Measurements from ENCODE around the gene RACGAP1.

Gene RACGAP1

GRCh38 chr12:49968471-49968870 is 56.8 kb downstream of the RACGAP1 start:
- H3K4me3 ChIP-seq (ENCODE audit: low read length), result no peak overlapping the region
- no peaks in the 10 kb centered on the region for H3K9me3 ChIP-seq (ENCODE audit: control insufficient read depth, low read length)
- peaks cover 38% of the 10 kb centered on the region for H3K27me3 ChIP-seq (ENCODE audit: control insufficient read depth, insufficient read depth, low read length)
- peaks cover 25% of the 10 kb centered on the region for H3K4me1 ChIP-seq (ENCODE audit: control insufficient read depth, insufficient read depth, low read length)
- H3K9ac ChIP-seq (ENCODE audit: low read length), result no peak overlapping the region
- no peaks in the 10 kb centered on the region for H3K36me3 ChIP-seq (ENCODE audit: control insufficient read depth, insufficient read depth, low read length)

- Histone ChIP-seq H3K9me3 (ENCODE audit: control insufficient read depth, low read length) (no peaks in the 10 kb centered on the region), H3K9ac (ENCODE audit: low read length) (no peak overlapping the region), H3K4me1 (ENCODE audit: control insufficient read depth, insufficient read depth, low read length) (peaks cover 31% of the 10 kb centered on the region), H3K4me3 (ENCODE audit: low read length) (no peak overlapping the region), H3K27me3 (ENCODE audit: control insufficient read depth, insufficient read depth, low read length) (peaks cover 44% of the 10 kb centered on the region), H3K36me3 (ENCODE audit: control insufficient read depth, insufficient read depth, low read length) (no peaks in the 10 kb centered on the region)
Observed at GRCh38 chr12:49967777-49968250, 57.5 kb downstream of the RACGAP1 start.

GRCh38 chr12:49967042-49967776 is 58.1 kb downstream of the RACGAP1 start:
- H3K36me3 ChIP-seq (ENCODE audit: control insufficient read depth, insufficient read depth, low read length), result no peaks in the 10 kb centered on the region
- H3K4me3 ChIP-seq (ENCODE audit: low read length), result no peak overlapping the region
- peaks cover 36% of the 10 kb centered on the region for H3K4me1 ChIP-seq (ENCODE audit: control insufficient read depth, insufficient read depth, low read length)
- peak overlapping the region; percentile 28 for H3K9ac ChIP-seq (ENCODE audit: low read length)
- peaks cover 49% of the 10 kb centered on the region for H3K27me3 ChIP-seq (ENCODE audit: control insufficient read depth, insufficient read depth, low read length)
- no peaks in the 10 kb centered on the region for H3K9me3 ChIP-seq (ENCODE audit: control insufficient read depth, low read length)

GRCh38 chr12:49966511-49967041 is 58.7 kb downstream of the RACGAP1 start:
- peaks cover 54% of the 10 kb centered on the region for H3K27me3 ChIP-seq (ENCODE audit: control insufficient read depth, insufficient read depth, low read length)
- H3K4me1 ChIP-seq (ENCODE audit: control insufficient read depth, insufficient read depth, low read length), result peaks cover 36% of the 10 kb centered on the region
- no peak overlapping the region for H3K9ac ChIP-seq (ENCODE audit: low read length)

GRCh38 chr12:49965836-49966235 is 59.5 kb downstream of the RACGAP1 start:
- no peaks in the 10 kb centered on the region for H3K36me3 ChIP-seq (ENCODE audit: control insufficient read depth, insufficient read depth, low read length)
- peaks cover 61% of the 10 kb centered on the region for H3K27me3 ChIP-seq (ENCODE audit: control insufficient read depth, insufficient read depth, low read length)
- H3K9ac ChIP-seq (ENCODE audit: low read length), result no peak overlapping the region
- H3K9me3 ChIP-seq (ENCODE audit: control insufficient read depth, low read length), result no peaks in the 10 kb centered on the region
- H3K4me1 ChIP-seq (ENCODE audit: control insufficient read depth, insufficient read depth, low read length), result peaks cover 38% of the 10 kb centered on the region
- H3K4me3 ChIP-seq (ENCODE audit: low read length), result no peak overlapping the region

More at GRCh38 chr12:49966511-49967041, 58.7 kb downstream of the RACGAP1 start:
- Histone ChIP-seq H3K4me3 (ENCODE audit: low read length) (no peak overlapping the region), H3K9me3 (ENCODE audit: control insufficient read depth, low read length) (no peaks in the 10 kb centered on the region), H3K36me3 (ENCODE audit: control insufficient read depth, insufficient read depth, low read length) (no peaks in the 10 kb centered on the region)

GRCh38 chr12:49964849-49965624 is 60.3 kb downstream of the RACGAP1 start:
- Histone ChIP-seq H3K27me3 (ENCODE audit: control insufficient read depth, insufficient read depth, low read length) (peaks cover 69% of the 10 kb centered on the region), H3K9ac (ENCODE audit: low read length) (no peak overlapping the region), H3K9me3 (ENCODE audit: control insufficient read depth, low read length) (no peaks in the 10 kb centered on the region), H3K4me3 (ENCODE audit: low read length) (no peak overlapping the region), H3K4me1 (ENCODE audit: control insufficient read depth, insufficient read depth, low read length) (peaks cover 46% of the 10 kb centered on the region), H3K36me3 (ENCODE audit: control insufficient read depth, insufficient read depth, low read length) (no peaks in the 10 kb centered on the region)

- Histone ChIP-seq H3K4me3 (ENCODE audit: low read length) (no peak overlapping the region), H3K4me1 (ENCODE audit: control insufficient read depth, insufficient read depth, low read length) (peaks cover 54% of the 10 kb centered on the region), H3K36me3 (ENCODE audit: control insufficient read depth, insufficient read depth, low read length) (no peaks in the 10 kb centered on the region), H3K27me3 (ENCODE audit: control insufficient read depth, insufficient read depth, low read length) (peaks cover 74% of the 10 kb centered on the region), H3K9me3 (ENCODE audit: control insufficient read depth, low read length) (no peaks in the 10 kb centered on the region), H3K9ac (ENCODE audit: low read length) (peak overlapping the region; percentile 20)
Observed at GRCh38 chr12:49963976-49964815, 61.1 kb downstream of the RACGAP1 start.

- H3K4me1 ChIP-seq (ENCODE audit: control insufficient read depth, insufficient read depth, low read length), result peaks cover 47% of the 10 kb centered on the region
- peak overlapping the region; percentile 40 for H3K9ac ChIP-seq (ENCODE audit: low read length)
- no peaks in the 10 kb centered on the region for H3K9me3 ChIP-seq (ENCODE audit: control insufficient read depth, low read length)
- H3K36me3 ChIP-seq (ENCODE audit: control insufficient read depth, insufficient read depth, low read length), result no peaks in the 10 kb centered on the region
- H3K27me3 ChIP-seq (ENCODE audit: control insufficient read depth, insufficient read depth, low read length), result peaks cover 73% of the 10 kb centered on the region
- no peak overlapping the region for H3K4me3 ChIP-seq (ENCODE audit: low read length)
Observed at GRCh38 chr12:49962861-49963765, 62.2 kb downstream of the RACGAP1 start.

- no peak overlapping the region for H3K4me3 ChIP-seq (ENCODE audit: low read length)
- H3K4me1 ChIP-seq (ENCODE audit: control insufficient read depth, insufficient read depth, low read length), result peaks cover 38% of the 10 kb centered on the region
Observed at GRCh38 chr12:49961993-49962764, 63.1 kb downstream of the RACGAP1 start.

GRCh38 chr12:49961111-49961922 is 64.0 kb downstream of the RACGAP1 start, which contains the start of gene AQP5:
Gene AQP5 (plus strand): TSS chr12:49961872. CDS start chr12:49962018, 146 bp downstream.
- H3K9ac ChIP-seq (ENCODE audit: low read length), result peak within 1 kb of the TSS; percentile 40
- H3K4me1 ChIP-seq (ENCODE audit: control insufficient read depth, insufficient read depth, low read length), result peaks cover 36% of the 10 kb centered on the region
- peaks cover 85% of the 10 kb centered on the region for H3K27me3 ChIP-seq (ENCODE audit: control insufficient read depth, insufficient read depth, low read length)

More at GRCh38 chr12:49961993-49962764, 63.1 kb downstream of the RACGAP1 start:
- no peaks in the 10 kb centered on the region for H3K9me3 ChIP-seq (ENCODE audit: control insufficient read depth, low read length)
- H3K9ac ChIP-seq (ENCODE audit: low read length), result peak overlapping the region; percentile 40
- H3K36me3 ChIP-seq (ENCODE audit: control insufficient read depth, insufficient read depth, low read length), result no peaks in the 10 kb centered on the region
- H3K27me3 ChIP-seq (ENCODE audit: control insufficient read depth, insufficient read depth, low read length), result peaks cover 77% of the 10 kb centered on the region

More at GRCh38 chr12:49961111-49961922, 64.0 kb downstream of the RACGAP1 start, which contains the start of gene AQP5:
- Histone ChIP-seq H3K4me3 (ENCODE audit: low read length) (no peak within 1 kb of the TSS), H3K36me3 (ENCODE audit: control insufficient read depth, insufficient read depth, low read length) (no peaks in the 10 kb centered on the region), H3K9me3 (ENCODE audit: control insufficient read depth, low read length) (no peaks in the 10 kb centered on the region)
